HEK293 (cell line): ENCODE results near the gene CACNA2D4.

Source experiments
- CTCF ChIA-PET: fragments of 350-600 bp; formaldehyde crosslinking; extraction: SDS; loops from one replicate; lab custom pipeline; 2021; ENCODE audit warnings: antibody characterized with exemption; lab: Yijun Ruan, JAX
- POLR2A ChIA-PET: fragments of 300-600 bp; formaldehyde crosslinking; extraction: SDS; loops from one replicate; lab custom pipeline; 2020; ENCODE audit warnings: antibody characterized with exemption, inconsistent platforms; lab: Yijun Ruan, JAX
- H3K27ac ChIP-seq: fragments of 200-500 bp; sonication (Bioruptor generic); 2 replicates; pipeline ENCODE4 v1.5.1; 2014; ENCODE audit warnings: low read depth, low read length, control low read depth, inconsistent platforms; ENCODE audit errors: extremely low read depth
- H3K36me3 ChIP-seq, 2 experiments: fragments of 200-500 bp in 1 of 2; sonication (Bioruptor generic) in 1 of 2; 1 replicate in 1 of 2; 2 replicates in 1 of 2; pipeline ENCODE4 v1.5.1; 2014 to 2017; ENCODE audit warnings: inconsistent platforms in 2 of 2, low read length in 2 of 2; ENCODE audit not compliant: control insufficient read depth in 2 of 2, insufficient read depth in 1 of 2
- H3K4me1 ChIP-seq: fragments of 200-500 bp; sonication (Bioruptor generic); 2 replicates; pipeline ENCODE4 v1.5.1; 2014; ENCODE audit warnings: mild to moderate bottlenecking, low read length, inconsistent platforms; ENCODE audit not compliant: control insufficient read depth, insufficient read depth
- H3K4me3 ChIP-seq: 2 replicates; pipeline ENCODE4 v1.5.1; 2011; ENCODE audit warnings: low read depth, mild to moderate bottlenecking, control low read depth, low read length, moderate library complexity
- H3K9me3 ChIP-seq: fragments of 200-500 bp; sonication (Bioruptor generic); 2 replicates; pipeline ENCODE4 v1.5.1; 2014; ENCODE audit warnings: low read depth, low read length, inconsistent platforms; ENCODE audit not compliant: control insufficient read depth, insufficient read depth
- BCL6B ChIP-seq: fragments of 450-650 bp; formaldehyde crosslinking; IDR thresholded peaks from 2 replicates; pipeline ENCODE4 v1.5.1; 2017; ENCODE audit warnings: missing biosample characterization, missing genetic modification characterization
- IKZF3 ChIP-seq: fragments of 450-650 bp; IDR thresholded peaks from 2 replicates; pipeline ENCODE4 v1.5.0; 2018; ENCODE audit warnings: missing biosample characterization, mild to moderate bottlenecking, missing genetic modification characterization, moderate library complexity
- KLF17 ChIP-seq: fragments of 450-650 bp; formaldehyde crosslinking; IDR thresholded peaks from 2 replicates; pipeline ENCODE4 v1.5.1; 2016; ENCODE audit warnings: missing biosample characterization, missing genetic modification characterization
- MZF1 ChIP-seq: fragments of 450-650 bp; formaldehyde crosslinking; IDR thresholded peaks from 2 replicates; pipeline ENCODE4 v1.5.1; 2017; ENCODE audit warnings: missing biosample characterization, missing genetic modification characterization, borderline replicate concordance
- OSR2 ChIP-seq: fragments of 450-650 bp; formaldehyde crosslinking; IDR thresholded peaks from 2 replicates; pipeline ENCODE4 v1.5.1; 2016; ENCODE audit warnings: missing biosample characterization, missing genetic modification characterization
- OVOL3 ChIP-seq: fragments of 450-650 bp; formaldehyde crosslinking; IDR thresholded peaks from 2 replicates; pipeline ENCODE4 v1.5.1; 2016; ENCODE audit warnings: missing biosample characterization, missing genetic modification characterization
- PRDM10 ChIP-seq: fragments of 450-650 bp; formaldehyde crosslinking; IDR thresholded peaks from 2 replicates; pipeline ENCODE4 v1.5.1; 2016; ENCODE audit warnings: missing biosample characterization, missing genetic modification characterization
- TRIM28 ChIP-seq: IDR thresholded peaks from 2 replicates; pipeline ENCODE4 v1.6.1; 2011; ENCODE audit warnings: low read length, control low read depth, borderline replicate concordance
- ZBTB17 ChIP-seq: fragments of 450-650 bp; formaldehyde crosslinking; IDR thresholded peaks from 2 replicates; pipeline ENCODE4 v1.5.1; 2016; ENCODE audit warnings: missing biosample characterization, missing genetic modification characterization
- ZBTB20 ChIP-seq: fragments of 450-650 bp; formaldehyde crosslinking; IDR thresholded peaks from 2 replicates; pipeline ENCODE4 v1.5.1; 2016; ENCODE audit warnings: missing biosample characterization, missing genetic modification characterization
- ZBTB48 ChIP-seq: fragments of 450-650 bp; formaldehyde crosslinking; IDR thresholded peaks from 2 replicates; pipeline ENCODE4 v1.5.1; 2016; ENCODE audit warnings: missing biosample characterization, missing genetic modification characterization
- ZBTB8A ChIP-seq: fragments of 450-650 bp; formaldehyde crosslinking; IDR thresholded peaks from 2 replicates; pipeline ENCODE4 v1.5.1; 2016; ENCODE audit warnings: missing biosample characterization, missing genetic modification characterization
- ZNF146 ChIP-seq: fragments of 450-650 bp; formaldehyde crosslinking; IDR thresholded peaks from 2 replicates; pipeline ENCODE4 v1.5.1; 2016; ENCODE audit warnings: missing biosample characterization, missing genetic modification characterization
- ZNF169 ChIP-seq: fragments of 450-650 bp; formaldehyde crosslinking; IDR thresholded peaks from 2 replicates; pipeline ENCODE4 v1.5.1; 2016; ENCODE audit warnings: missing biosample characterization, missing genetic modification characterization
- ZNF18 ChIP-seq: fragments of 450-650 bp; formaldehyde crosslinking; IDR thresholded peaks from 2 replicates; pipeline ENCODE4 v1.5.1; 2016; ENCODE audit warnings: missing biosample characterization, missing genetic modification characterization
- ZNF202 ChIP-seq: fragments of 450-650 bp; formaldehyde crosslinking; IDR thresholded peaks from 2 replicates; pipeline ENCODE4 v1.5.1; 2016; ENCODE audit warnings: missing biosample characterization, missing genetic modification characterization, borderline replicate concordance
- ZNF324 ChIP-seq: fragments of 450-650 bp; formaldehyde crosslinking; IDR thresholded peaks from 2 replicates; pipeline ENCODE4 v1.5.1; 2016; ENCODE audit warnings: missing biosample characterization, missing genetic modification characterization
- ZNF501 ChIP-seq: fragments of 450-650 bp; formaldehyde crosslinking; IDR thresholded peaks from 2 replicates; pipeline ENCODE4 v1.5.1; 2016; ENCODE audit warnings: missing biosample characterization, missing genetic modification characterization
- ZNF530 ChIP-seq: fragments of 450-650 bp; formaldehyde crosslinking; IDR thresholded peaks from 2 replicates; pipeline ENCODE4 v1.5.1; 2016; ENCODE audit warnings: low read depth, missing biosample characterization, missing genetic modification characterization
- ZNF629 ChIP-seq: fragments of 450-650 bp; formaldehyde crosslinking; IDR thresholded peaks from 2 replicates; pipeline ENCODE4 v1.5.1; 2017; ENCODE audit warnings: missing biosample characterization, missing genetic modification characterization
- ZSCAN16 ChIP-seq: fragments of 450-650 bp; formaldehyde crosslinking; IDR thresholded peaks from 2 replicates; pipeline ENCODE4 v1.5.1; 2016; ENCODE audit warnings: missing biosample characterization, missing genetic modification characterization

The CACNA2D4 gene

GRCh38 chr12:1776170-1776921, 142.1 kb downstream of the CACNA2D4 start (continued):
- TF ChIP-seq PRDM10 (tag by site-specific recombination) = peak; percentile 59
- TF ChIP-seq OSR2 (tag by site-specific recombination) = peak; percentile 63; the same call in 1 of the 2 replicates
- peak; percentile 72 for TF ChIP-seq MZF1 (tag by site-specific recombination)
- peak; percentile 28; the same call in 1 of the 2 replicates for TF ChIP-seq ZBTB8A (tag by site-specific recombination)
- TF ChIP-seq ZBTB17 (tag by site-specific recombination) = peak; percentile 73
- no peak for TF ChIP-seq ZNF18
- TF ChIP-seq TRIM28 = 0 out of 2 replicates have a peak, but pooled peaks have one; percentile 55
- peak; percentile 76 for TF ChIP-seq ZBTB48 (tag by site-specific recombination)
- peak; percentile 50; the same call in 1 of the 2 replicates for TF ChIP-seq ZNF629 (tag by site-specific recombination)
- TF ChIP-seq IKZF3 = 0 out of 2 replicates have a peak, but pooled peaks have one; percentile 30
- TF ChIP-seq, all 188 proteins: peak for 18

GRCh38 chr12:1773937-1774655, 144.4 kb downstream of the CACNA2D4 start:
- H3K4me3 ChIP-seq = no peak overlapping the region
- H3K36me3 ChIP-seq = peaks cover 0 to 8% of the 10 kb centered on the region in 2 experiments; a peak in 2 of 3 replicates
- peaks cover 7% of the 10 kb centered on the region; the same call in 1 of the 2 replicates for H3K4me1 ChIP-seq
- H3K27ac ChIP-seq = no peak overlapping the region
- ChIA-PET CTCF (interaction anchor here (1.3 kb wide), 1 partner anchor 17 kb away, joined by 7 read pairs; no protein-coding TSS in a partner anchor), POLR2A (no interaction called here)
- H3K9me3 ChIP-seq = no peaks in the 10 kb centered on the region
- TF ChIP-seq BCL6B (tag by site-specific recombination) (no peak), ZBTB20 (tag by site-specific recombination) (no peak), MZF1 (tag by site-specific recombination) (no peak), OVOL3 (tag by site-specific recombination) (no peak), ZNF501 (tag by site-specific recombination) (no peak), ZNF169 (tag by site-specific recombination) (no peak), ZNF324 (no peak), KLF17 (tag by site-specific recombination) (no peak), ZSCAN16 (tag by site-specific recombination) (no peak), ZNF146 (tag by site-specific recombination) (no peak), ZNF202 (tag by site-specific recombination) (no peak), ZNF530 (tag by site-specific recombination) (no peak)
